MM.1S (cell line): ENCODE data around the gene SLC48A1.
"Not testable (repeated sequence)": the region's sequence is repeated elsewhere in the genome, so short reads cannot be mapped to it uniquely, and the experiment has no call there.

ENCODE experiments used
- DNase-seq: peaks from one replicate; pipeline ENCODE4 v3.0.0-alpha.2; 2015
- H2AFZ ChIP-seq: fragments of 300-600 bp; sonication (generic); 2 replicates; pipeline ENCODE4 v1.6.0; 2016; ENCODE audit warnings: antibody characterized with exemption, low read length
- H3F3A ChIP-seq: fragments of 300-600 bp; sonication (generic); 2 replicates; pipeline ENCODE4 v1.6.1; 2016; ENCODE audit warnings: mild to moderate bottlenecking, antibody characterized with exemption, low read length, moderate library complexity, mixed read lengths; ENCODE audit not compliant: insufficient read depth
- H3K27ac ChIP-seq: fragments of 300-600 bp; sonication (generic); 2 replicates; pipeline ENCODE4 v1.5.1; 2016; ENCODE audit warnings: mild to moderate bottlenecking, low read length
- H3K27me3 ChIP-seq: fragments of 300-600 bp; sonication (generic); replicated peaks from 2 replicates; pipeline ENCODE4 v1.6.0; 2016; ENCODE audit warnings: low read length; ENCODE audit not compliant: insufficient read depth
- H3K36me3 ChIP-seq: fragments of 300-600 bp; sonication (generic); replicated peaks from 2 replicates; pipeline ENCODE4 v1.6.1; 2016; ENCODE audit warnings: mild to moderate bottlenecking, low read length, mixed read lengths; ENCODE audit not compliant: insufficient read depth
- H3K4me1 ChIP-seq: fragments of 300-600 bp; sonication (generic); 2 replicates; pipeline ENCODE4 v1.6.1; 2016; ENCODE audit warnings: low read length, mixed read lengths
- H3K4me2 ChIP-seq: fragments of 300-600 bp; sonication (generic); 2 replicates; pipeline ENCODE4 v1.6.0; 2016; ENCODE audit warnings: low read depth, low read length
- H3K4me3 ChIP-seq: fragments of 300-600 bp; sonication (generic); 2 replicates; pipeline ENCODE4 v1.5.1; 2016; ENCODE audit warnings: low read length, mixed read lengths
- H3K79me2 ChIP-seq: fragments of 300-600 bp; sonication (generic); 2 replicates; pipeline ENCODE4 v1.6.1; 2016; ENCODE audit warnings: mixed run types, low read length, mixed read lengths
- H3K9ac ChIP-seq: fragments of 300-600 bp; sonication (generic); 2 replicates; pipeline ENCODE4 v1.6.1; 2016; ENCODE audit warnings: low read length, mixed read lengths
- H3K9me2 ChIP-seq: fragments of 300-600 bp; sonication (generic); replicated peaks from 2 replicates; pipeline ENCODE4 v1.6.1; 2016; ENCODE audit warnings: mild to moderate bottlenecking, low read length, mixed read lengths; ENCODE audit not compliant: insufficient read depth
- H3K9me3 ChIP-seq: fragments of 300-600 bp; sonication (generic); replicated peaks from 2 replicates; pipeline ENCODE4 v1.6.1; 2016; ENCODE audit warnings: mild to moderate bottlenecking, low read length, mixed read lengths; ENCODE audit not compliant: insufficient read depth
- H4K20me1 ChIP-seq: fragments of 300-600 bp; sonication (generic); 2 replicates; pipeline ENCODE4 v1.6.1; 2016; ENCODE audit warnings: mild to moderate bottlenecking, low read length, moderate library complexity, mixed read lengths; ENCODE audit not compliant: insufficient read depth
- CTCF ChIP-seq: fragments of 300-600 bp; sonication (generic); IDR thresholded peaks from 2 replicates; pipeline ENCODE4 v1.5.1; 2016; ENCODE audit warnings: antibody characterized with exemption, low read length, mixed read lengths
- EZH2 ChIP-seq: fragments of 300-600 bp; sonication (generic); optimal IDR thresholded peaks from 2 replicates; pipeline ENCODE3; 2017; ENCODE audit warnings: low read depth, mild to moderate bottlenecking, antibody characterized with exemption, low read length, mixed read lengths
- EZH2phosphoT487 ChIP-seq: fragments of 300-600 bp; sonication (generic); IDR thresholded peaks from 2 replicates; pipeline ENCODE4 v1.6.1; 2018; ENCODE audit warnings: antibody characterized with exemption, low read length

The SLC48A1 gene

GRCh38 chr12:47807338-47807737 lies 34.3 kb downstream of the SLC48A1 start:
- H3K36me3 ChIP-seq = 0 out of 2 replicates have a peak, but pooled peaks cover 3% of the 10 kb centered on the region
- TF ChIP-seq EZH2 (no peak), CTCF (no peak), EZH2phosphoT487 (no peak)
- no peaks in the 10 kb centered on the region for H3K9me2 ChIP-seq
- peak overlapping the region; percentile 41; the same call in 1 of the 2 replicates for H3K4me3 ChIP-seq
- H3K4me2 ChIP-seq = peak overlapping the region; percentile 93
- H3K27ac ChIP-seq = peak overlapping the region; percentile 96
- peaks cover 88% of the 10 kb centered on the region for H3K4me1 ChIP-seq
- no peak overlapping the region for H2AFZ ChIP-seq
- peaks cover 51% of the 10 kb centered on the region for H3F3A ChIP-seq
- no peaks in the 10 kb centered on the region for H3K27me3 ChIP-seq
- peaks cover 100% of the 10 kb centered on the region for H3K79me2 ChIP-seq
- H3K9me3 ChIP-seq = no peaks in the 10 kb centered on the region
- peak overlapping the region; percentile 77 for H3K9ac ChIP-seq
- DNase-seq = no peak
- H4K20me1 ChIP-seq = no peaks in the 10 kb centered on the region

- Histone ChIP-seq H3K4me2 (peak overlapping the region; percentile 93), H3K4me3 (peak overlapping the region; percentile 41), H3K79me2 (peaks cover 98% of the 10 kb centered on the region), H3K27ac (peak overlapping the region; percentile 96), H4K20me1 (no peaks in the 10 kb centered on the region), H3F3A (peaks cover 56% of the 10 kb centered on the region), H3K9ac (peak overlapping the region; percentile 77), H3K36me3 (0 out of 2 replicates have a peak, but pooled peaks cover 3% of the 10 kb centered on the region), H3K27me3 (no peaks in the 10 kb centered on the region), H3K4me1 (peaks cover 87% of the 10 kb centered on the region), H3K9me2 (no peaks in the 10 kb centered on the region), H2AFZ (no peak overlapping the region), H3K9me3 (no peaks in the 10 kb centered on the region)
- TF ChIP-seq EZH2 = no peak
- no peak for TF ChIP-seq EZH2phosphoT487
- no peak for TF ChIP-seq CTCF
- peak; percentile 92 for DNase-seq
Observed at GRCh38 chr12:47808050-47808449, 35.0 kb downstream of the SLC48A1 start.

DNA sequence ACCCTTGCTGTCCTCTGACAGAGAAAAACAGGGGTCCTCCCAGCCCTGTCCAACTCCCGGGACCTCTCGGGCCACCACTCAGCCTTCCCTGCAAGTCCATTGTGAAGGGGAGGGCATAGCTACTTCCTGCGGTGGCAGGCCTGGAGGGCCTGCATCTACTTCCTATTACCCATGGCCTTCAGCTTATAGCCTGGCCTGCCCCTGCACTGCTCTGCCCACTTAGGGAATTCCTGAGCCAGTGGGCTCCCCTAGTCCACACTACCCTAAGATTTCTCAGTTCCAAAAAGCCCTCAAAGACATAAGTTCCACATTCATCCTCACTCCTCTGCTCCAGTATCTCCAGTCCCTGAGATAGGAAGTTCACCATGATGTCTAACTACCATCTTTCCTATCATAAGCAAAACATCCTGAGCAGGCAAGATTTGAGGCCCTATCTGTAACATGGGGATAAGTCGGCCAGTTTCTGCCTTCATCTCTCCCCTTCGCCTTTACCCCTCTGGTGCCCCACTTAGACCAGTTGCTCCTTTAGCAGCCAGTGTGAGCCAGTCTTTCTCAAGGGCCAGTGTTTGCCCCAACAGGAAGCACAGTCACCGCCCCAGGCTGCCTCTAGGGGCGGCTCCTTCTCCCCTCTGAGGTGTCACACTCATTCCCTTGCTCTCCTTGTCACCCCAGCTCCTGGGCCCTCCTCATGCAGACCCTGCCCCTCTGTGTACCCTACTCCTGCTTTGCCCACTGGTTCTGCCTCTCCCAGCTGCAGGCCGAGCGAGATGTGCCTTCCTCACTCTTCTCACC lies 35.7 kb downstream of the SLC48A1 start:
- peaks cover 94% of the 10 kb centered on the region for H3K79me2 ChIP-seq
- no peaks in the 10 kb centered on the region for H3K27me3 ChIP-seq
- DNase-seq = peak; percentile 76
- TF ChIP-seq EZH2 (no peak), EZH2phosphoT487 (no peak), CTCF (peak; percentile 45)
- peaks cover 86% of the 10 kb centered on the region for H3K4me1 ChIP-seq
- H3F3A ChIP-seq = peaks cover 63% of the 10 kb centered on the region
- peak overlapping the region; percentile 93 for H3K4me2 ChIP-seq
- H3K27ac ChIP-seq = peak overlapping the region; percentile 96
- 0 out of 2 replicates have a peak, but pooled peaks cover 3% of the 10 kb centered on the region for H3K36me3 ChIP-seq
- no peaks in the 10 kb centered on the region for H4K20me1 ChIP-seq
- H3K9ac ChIP-seq = peak overlapping the region; percentile 77
- H3K9me3 ChIP-seq = no peaks in the 10 kb centered on the region
- H3K9me2 ChIP-seq = no peaks in the 10 kb centered on the region
- no peak overlapping the region for H2AFZ ChIP-seq
- H3K4me3 ChIP-seq = peak overlapping the region; percentile 41

DNA sequence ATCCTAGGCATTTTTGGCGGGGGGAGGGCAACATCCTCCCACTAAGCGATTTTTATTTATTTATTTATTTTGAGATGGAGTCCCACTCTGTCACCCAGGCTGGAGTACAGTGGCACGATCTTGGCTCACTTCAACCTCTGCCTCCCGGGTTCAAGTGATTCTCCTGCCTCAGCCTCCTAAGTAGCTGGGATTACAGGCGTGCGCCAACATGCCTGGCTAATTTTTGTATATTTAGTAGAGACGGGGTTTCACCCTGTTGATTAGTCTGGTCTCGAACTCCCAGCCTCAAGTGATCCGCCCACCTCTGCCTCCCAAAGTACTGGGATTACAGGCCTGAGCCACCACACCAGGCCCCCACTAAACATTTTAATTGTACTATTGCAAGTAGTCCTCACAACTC lies 36.5 kb downstream of the SLC48A1 start:
- H3K4me2 ChIP-seq, H3K36me3 ChIP-seq, H3K4me3 ChIP-seq, H3K9me2 ChIP-seq, DNase-seq, H3K9me3 ChIP-seq, H4K20me1 ChIP-seq, H2AFZ ChIP-seq, H3K9ac ChIP-seq, H3K27me3 ChIP-seq: not testable (repeated sequence)
- Histone ChIP-seq H3F3A (peaks cover 70% of the 10 kb centered on the region), H3K79me2 (peaks cover 93% of the 10 kb centered on the region), H3K4me1 (peaks cover 85% of the 10 kb centered on the region), H3K27ac (peak overlapping the region; percentile 96; the same call in 1 of the 2 replicates)
